ENCODE results near the gene SPPL3.

Gene SPPL3

DNA sequence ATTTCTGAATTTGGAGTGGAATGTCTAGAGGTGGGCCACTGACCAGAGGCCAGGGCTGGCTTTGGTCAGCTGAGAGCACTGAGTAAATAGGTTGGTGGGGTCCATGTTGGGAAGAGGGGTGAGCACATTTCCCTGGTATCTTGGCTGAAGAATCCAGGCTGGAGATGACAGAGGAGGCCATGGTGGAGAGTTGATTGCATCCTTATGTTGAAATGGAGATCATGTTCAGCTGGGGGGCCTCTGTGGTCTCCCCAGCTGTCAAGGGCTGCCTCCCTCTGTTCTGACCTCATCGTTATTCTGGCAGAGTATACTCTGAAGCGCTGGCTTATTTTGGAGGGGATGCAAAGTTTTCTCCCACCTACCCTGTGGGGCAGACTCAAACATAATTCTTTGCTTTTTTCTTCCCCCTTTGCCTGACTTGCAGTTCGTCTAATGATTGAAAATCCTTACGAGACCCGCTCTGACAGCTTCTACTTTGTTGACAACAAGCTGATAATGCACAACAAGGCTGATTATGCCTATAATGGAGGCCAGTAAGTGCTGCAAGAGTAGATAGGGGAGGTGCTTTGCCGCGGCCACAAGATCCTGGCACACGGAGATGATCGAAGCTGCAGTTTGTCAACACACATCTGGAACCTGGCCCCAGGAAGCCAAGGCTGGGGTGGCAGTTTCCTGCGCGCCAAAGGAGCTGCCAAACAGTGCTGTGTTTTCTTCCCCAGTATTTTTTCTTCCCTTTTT, 184.5 kb downstream of the SPPL3 start:
- no peak for DNase-seq

DNA sequence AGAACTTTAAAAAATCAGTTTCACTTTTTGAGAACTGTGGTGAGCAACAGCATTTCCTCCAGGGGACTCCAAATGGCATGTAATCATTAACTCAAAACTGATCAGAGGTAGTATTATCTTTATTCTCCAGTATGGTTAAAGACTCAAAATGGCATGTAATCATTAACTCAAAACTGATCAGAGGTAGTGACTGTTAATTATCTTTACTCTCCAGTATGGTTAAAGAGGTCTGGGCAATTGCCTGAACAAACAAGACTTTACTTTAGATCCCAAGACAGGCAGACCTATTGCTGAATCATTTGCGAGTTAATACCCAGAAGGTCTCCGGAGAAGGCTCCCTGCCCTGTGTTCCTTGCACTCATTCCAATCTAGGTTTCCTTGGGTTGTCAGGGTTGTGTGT, 185.1 kb downstream of the SPPL3 start:
- no peak for DNase-seq

DNA sequence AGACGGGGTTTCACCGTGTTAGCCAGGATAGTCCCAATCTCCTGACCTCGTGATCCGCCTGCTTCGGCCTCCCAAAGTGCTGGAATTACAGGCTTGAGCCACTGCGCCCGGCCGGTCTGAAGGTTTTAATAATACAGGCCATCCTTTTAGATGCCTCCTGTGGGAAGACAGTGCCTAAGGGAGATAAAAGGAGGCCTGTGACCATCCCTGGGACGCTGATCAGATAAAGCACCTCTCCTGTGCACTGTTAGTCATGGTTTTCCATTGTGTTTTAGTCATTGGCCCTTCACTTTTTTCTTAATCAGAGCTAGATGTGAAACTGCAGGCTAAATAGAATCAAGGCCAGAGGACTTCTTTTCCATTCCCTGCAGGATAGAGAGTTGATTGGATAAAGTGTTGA, 186.1 kb downstream of the SPPL3 start:
- no peak for DNase-seq

DNA sequence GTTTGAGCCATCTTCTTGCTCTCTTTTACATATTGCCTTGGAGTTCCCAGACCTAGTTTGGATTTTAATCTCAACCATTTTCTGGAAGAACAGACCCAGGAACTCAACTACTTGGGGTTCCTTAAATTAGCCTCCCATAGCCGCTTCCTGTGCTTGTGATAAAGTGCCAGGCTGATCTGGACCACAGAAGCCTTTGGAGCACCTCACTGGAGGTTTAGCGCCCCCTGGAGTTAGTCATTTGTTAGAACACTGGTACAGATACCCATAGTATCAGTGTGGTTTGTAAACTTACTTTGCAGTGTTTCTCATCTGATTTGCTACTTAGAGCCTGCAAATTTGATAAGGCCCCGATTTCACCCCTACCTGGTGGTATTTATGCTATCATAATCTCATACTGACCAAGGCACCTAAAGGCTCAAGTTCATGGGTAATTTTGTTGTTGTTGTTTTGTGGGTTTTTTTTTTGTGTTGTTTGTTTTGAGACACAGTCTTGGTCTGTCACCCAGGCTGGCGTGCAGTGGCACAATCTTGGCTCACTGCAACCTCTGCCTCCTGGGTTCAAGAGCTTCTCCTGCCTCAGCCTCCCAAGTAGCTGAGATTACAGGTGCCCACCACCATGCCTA, 190.2 kb downstream of the SPPL3 start:
- DNase-seq = peak; percentile 79

DNA sequence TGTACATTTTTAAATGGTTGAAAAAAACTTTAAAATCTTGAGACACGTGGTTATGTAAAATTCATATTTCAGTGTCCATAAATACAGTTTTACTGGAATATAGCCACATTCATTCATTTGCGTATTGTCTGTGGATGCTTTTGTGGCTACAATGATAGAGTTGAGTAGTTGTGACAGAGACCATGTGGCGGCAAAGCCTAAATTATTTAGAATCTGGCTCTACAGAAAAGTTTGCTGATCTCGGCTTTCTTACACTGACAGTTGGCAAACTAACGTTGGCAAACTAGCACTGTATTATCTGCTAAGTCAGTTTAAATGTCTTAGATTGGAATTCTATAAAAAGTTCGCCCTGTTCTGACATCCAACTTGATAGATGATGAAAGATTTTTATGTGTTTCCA, 191.5 kb downstream of the SPPL3 start:
- no peak for DNase-seq
